NB4 (cell line): ENCODE measurements around the gene SNRNP48.

Experiments
- POLR2A ChIP-seq: IDR thresholded peaks from 2 replicates; pipeline ENCODE4 v1.6.1; 2011; ENCODE audit warnings: mild to moderate bottlenecking; ENCODE audit not compliant: insufficient read length; ENCODE audit errors: extremely low read depth
- TF ChIP-seq, protein P1 (sequence below): IDR thresholded peaks from one replicate; pipeline ENCODE4 v1.5.1; 2012; ENCODE audit warnings: low read depth, low read length

DNA sequence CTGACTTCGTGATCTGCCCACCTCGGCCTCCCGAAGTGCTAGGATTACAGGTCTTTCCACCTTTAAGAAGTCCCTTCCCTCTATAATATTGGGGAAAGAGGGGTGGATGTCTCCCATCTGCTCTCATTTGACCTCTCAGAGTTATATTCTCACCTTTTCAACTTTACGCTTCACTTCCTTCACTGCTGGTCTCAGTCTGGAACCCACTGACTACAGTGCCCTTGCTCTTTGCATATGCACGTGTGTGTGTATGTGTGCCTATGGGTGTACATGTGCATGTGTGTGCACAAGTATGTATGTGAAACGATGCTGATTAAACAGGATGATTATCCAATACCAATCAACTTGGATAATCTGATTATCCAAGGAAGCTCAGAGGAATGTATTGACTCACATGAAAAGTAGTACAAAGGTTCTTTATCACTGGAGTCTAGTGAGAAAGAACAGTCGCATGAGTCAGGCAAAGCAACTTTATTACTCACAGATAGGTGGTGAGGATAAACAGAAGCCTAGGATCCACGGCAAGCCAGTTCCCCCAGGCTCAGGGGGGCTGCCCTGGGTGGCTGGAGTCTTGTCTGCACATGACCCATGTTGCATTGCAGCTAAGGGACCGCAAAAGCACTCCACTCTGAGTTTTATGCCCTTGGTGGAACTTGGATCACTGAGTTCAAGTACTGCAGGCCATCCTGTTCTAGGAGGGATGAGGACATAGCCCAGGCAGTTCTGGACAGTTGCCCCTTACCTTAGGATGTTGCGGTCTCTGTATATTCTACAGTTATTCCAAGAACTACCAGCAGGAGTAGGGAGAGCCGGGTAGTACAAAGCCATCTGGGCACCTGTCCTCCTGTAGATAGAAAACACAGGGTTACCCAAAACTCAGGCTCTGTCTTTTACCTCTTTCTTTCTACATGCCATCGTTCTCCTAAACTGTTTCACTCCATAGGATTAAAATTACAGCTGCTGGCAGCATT, 50.9 kb downstream of the SNRNP48 start:
- TF ChIP-seq, protein P1, sequence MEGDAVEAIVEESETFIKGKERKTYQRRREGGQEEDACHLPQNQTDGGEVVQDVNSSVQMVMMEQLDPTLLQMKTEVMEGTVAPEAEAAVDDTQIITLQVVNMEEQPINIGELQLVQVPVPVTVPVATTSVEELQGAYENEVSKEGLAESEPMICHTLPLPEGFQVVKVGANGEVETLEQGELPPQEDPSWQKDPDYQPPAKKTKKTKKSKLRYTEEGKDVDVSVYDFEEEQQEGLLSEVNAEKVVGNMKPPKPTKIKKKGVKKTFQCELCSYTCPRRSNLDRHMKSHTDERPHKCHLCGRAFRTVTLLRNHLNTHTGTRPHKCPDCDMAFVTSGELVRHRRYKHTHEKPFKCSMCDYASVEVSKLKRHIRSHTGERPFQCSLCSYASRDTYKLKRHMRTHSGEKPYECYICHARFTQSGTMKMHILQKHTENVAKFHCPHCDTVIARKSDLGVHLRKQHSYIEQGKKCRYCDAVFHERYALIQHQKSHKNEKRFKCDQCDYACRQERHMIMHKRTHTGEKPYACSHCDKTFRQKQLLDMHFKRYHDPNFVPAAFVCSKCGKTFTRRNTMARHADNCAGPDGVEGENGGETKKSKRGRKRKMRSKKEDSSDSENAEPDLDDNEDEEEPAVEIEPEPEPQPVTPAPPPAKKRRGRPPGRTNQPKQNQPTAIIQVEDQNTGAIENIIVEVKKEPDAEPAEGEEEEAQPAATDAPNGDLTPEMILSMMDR = no peak
- no peak for TF ChIP-seq POLR2A
